Measurements from ENCODE around the gene SLC22A1.
"Not testable (repeated sequence)": the region's sequence is repeated elsewhere in the genome, so short reads cannot be mapped to it uniquely, and the experiment has no call there.

Gene SLC22A1

GRCh38 chr6:160095146-160095845 lies 26.3 kb upstream of the SLC22A1 start:
- DNase-seq, result no peak

DNA sequence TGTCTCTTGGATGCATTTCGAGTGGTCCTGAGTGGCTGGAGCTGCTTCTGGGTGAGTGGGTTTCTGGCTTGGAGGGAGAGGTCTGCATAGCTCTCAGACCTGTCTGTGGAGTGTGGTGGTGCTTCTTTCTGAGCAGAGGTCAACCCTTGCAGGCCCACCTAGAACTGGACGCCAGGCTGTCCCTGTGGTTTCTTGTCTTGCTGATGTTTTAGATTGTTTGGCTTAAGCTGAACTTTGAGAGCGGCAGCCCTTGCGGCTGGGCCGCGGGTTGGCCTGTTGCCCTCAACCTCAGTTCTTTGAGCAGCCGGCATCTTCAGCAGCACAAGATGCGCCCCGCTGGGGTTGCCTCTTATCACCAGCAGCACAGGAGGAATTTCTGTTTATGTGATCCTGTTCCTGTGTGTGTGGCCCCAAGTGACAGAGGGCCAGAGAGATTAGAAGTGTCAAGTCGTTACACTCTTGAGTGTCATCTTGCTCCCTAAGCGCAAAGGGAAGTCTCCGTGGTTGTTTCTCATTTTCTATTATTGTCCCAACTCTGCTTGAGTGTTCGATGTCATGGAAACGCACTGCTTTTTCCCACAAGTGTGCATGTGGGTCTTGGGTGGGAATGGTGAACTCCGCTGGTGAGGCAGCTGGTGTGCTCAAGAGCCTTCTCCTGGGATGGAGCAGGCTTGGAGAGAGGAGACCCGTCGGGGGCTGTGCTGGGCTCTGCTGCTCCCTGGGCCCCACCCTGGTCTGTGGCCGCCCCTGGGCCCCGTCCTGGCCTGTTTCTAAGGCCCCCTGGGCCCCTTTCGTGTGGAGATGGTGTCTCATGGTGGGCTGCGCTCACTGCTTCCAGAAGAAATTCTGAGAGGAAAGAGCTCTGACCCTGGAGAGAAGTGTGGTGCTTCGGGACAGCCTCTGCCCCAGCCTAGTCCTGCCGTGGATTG lies 20.1 kb upstream of the SLC22A1 start:
- no peak for DNase-seq

- no peak for DNase-seq
Measured at GRCh38 chr6:160102399-160102798, 19.2 kb upstream of the SLC22A1 start.

- DNase-seq, result no peak
Measured at GRCh38 chr6:160102956-160103824, 18.4 kb upstream of the SLC22A1 start.

DNA sequence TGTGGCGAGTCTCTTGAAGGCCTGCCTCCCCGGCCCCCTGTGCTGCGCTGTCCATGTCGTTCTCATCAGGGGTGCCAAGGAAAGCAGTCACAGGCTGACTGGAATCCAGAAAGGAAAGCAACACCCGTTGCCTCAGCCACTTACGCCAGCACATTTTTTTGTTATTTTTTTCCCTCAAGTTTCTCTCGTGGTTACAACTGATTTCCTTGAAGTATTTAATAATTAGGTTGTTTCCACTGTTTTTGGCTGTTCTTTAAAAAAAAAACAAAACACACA lies 17.9 kb upstream of the SLC22A1 start:
- no peak for DNase-seq

- no peak for DNase-seq
Measured at GRCh38 chr6:160104821-160105517, 16.6 kb upstream of the SLC22A1 start.

- DNase-seq, result no peak
Measured at GRCh38 chr6:160106010-160106409, 15.6 kb upstream of the SLC22A1 start.

- DNase-seq, result no peak
Measured at GRCh38 chr6:160106701-160107100, 14.9 kb upstream of the SLC22A1 start.

- DNase-seq, result no peak
Measured at GRCh38 chr6:160108077-160108476, 13.5 kb upstream of the SLC22A1 start.

DNA sequence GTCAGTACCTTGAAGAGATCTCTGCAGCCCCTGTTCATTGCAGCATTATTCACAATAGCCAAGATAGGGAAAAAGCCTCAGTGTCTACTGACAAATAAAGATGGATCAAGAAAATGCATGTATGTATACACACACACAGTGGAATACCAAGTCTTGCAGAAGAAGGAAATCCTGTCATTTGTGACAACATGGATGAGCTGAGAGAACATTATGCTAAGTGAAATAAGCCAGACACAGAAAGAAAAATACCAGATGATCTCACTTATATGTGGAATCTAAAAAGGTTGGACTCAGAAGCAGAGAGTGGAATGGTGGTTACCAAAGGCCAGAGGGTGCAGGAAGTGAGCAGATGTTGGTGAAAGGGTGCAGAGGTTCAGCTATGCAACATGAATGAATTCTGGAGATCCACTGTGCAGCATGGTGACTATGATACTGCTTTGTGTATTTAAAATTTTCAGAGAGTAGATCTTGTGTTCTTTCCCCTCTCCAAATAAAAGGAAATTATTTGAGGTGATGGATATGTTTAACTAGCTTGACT lies 11.0 kb upstream of the SLC22A1 start:
- DNase-seq, result no peak

DNA sequence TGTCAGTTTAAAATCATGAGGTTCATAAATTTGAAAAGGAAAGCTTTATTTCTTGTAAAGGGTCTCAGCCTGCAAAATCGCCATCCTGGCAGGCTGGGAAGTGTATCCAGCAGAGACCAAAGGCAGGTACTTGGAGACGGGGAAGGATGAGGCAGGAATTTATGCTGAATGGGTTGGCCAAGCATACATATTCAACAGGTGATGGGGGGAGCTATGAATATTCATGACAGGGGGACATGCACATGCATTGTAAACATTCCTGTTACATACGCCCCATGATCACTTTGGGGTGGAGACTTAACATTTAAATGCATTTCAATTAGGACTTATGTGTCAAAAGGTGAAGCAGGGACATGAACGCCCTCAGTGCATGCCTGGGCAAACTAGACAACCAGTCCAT lies 9.8 kb upstream of the SLC22A1 start:
- DNase-seq, result no peak

DNA sequence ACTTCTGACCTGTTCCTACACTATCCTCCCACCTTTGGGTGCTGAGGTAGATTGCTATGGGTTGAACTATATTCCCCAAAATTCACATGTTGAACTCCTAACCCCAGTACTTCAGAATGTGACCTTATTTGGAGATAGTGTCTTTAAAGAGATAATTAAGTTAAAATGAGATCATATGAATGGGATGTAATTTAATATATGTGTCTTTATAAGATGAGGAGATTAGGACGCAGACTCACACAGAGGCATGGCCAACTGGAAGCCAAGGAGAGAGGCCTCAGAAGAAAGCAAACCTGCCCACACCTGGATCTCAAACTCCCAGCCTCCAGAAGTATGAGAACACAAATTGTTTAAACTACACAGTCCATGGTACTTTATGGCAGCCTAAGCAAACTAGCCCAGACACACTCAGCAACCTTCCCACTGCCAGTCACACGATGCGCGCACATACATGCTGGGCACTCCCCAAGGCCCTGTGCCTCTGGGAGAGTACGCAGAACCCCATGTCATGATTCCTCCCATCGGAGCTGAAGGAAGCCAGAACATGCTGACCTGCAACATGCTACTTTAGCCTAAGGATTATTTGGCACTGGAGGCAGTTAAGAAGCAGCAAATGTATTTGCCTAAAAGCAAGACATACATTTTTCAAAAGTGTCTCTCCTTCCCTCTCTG lies 8.9 kb upstream of the SLC22A1 start:
- no peak for DNase-seq

GRCh38 chr6:160114536-160114935 lies 7.1 kb upstream of the SLC22A1 start:
- not testable (repeated sequence) for DNase-seq

DNA sequence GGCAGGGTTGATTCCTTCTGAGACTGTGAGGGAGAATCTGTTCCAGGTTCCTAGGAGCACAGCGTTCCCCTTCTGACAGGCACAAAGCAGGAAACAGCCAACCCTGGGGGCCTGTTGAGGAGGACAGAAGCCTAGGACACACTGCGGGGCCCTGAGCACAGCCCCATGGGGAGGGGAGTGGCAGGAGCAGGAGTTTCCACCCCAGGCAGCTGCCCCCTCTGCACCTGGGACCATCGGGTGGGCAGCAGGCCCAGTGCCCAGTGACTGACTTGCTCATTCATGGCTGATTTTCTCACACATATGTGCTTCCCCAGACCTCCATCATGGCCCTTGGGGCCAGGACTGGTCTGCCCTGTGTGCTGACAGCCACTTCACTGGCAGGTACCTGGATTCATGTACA lies 6.2 kb upstream of the SLC22A1 start:
- no peak for DNase-seq

DNA sequence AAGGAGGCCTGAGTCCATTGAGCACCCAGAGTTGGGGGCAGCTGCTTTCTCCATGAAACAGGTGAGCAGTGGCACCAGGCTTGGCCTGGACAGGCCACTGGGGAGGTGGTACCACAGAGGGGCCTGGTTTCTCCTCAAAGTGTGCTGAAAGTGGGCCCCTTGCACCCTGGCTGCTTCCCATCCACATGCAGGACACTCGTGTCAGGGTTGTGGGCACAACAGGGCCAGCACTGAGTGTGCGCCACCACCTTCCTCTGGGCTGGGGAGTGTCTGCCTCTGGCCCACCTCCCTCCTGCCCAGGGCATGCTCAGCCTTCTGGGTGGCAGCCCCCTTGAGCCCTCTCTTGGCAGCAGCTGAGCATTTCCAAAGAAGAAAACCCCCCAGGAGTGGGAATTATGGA lies 5.2 kb upstream of the SLC22A1 start:
- no peak for DNase-seq

GRCh38 chr6:160117137-160117536 lies 4.5 kb upstream of the SLC22A1 start:
- no peak for DNase-seq

DNA sequence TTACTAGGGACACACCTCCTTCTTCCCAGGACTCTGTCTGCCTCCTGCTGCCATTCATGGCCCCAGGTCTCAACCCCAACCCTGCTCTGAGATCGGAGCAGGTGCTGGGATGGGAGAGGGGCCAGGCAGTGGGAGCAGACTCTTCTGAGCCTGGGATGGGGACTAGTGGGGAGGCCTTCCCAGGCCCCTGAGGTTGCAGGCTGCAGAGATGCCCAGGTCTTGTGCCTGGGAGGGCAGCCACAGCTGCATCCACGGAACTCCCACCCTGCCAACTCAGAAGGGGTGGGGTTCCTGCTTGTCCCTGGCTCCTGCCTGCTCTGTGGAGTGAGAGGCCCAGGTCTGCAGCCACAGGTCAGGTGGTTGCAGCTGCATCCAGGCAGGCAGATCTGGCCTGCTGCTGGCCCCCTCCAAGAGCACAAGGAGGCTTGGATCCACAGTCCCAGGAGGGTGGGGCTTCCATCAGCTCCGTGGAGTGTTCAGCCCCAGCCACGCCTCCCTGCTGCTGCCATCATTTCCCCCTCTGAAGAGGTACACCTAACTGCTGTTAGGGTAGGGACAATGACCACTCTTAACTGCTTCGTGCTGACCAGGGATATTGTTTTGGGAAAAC lies 2.9 kb upstream of the SLC22A1 start:
- DNase-seq, result no peak

GRCh38 chr6:160120087-160120486 lies 1.5 kb upstream of the SLC22A1 start:
- no peak for DNase-seq

DNA sequence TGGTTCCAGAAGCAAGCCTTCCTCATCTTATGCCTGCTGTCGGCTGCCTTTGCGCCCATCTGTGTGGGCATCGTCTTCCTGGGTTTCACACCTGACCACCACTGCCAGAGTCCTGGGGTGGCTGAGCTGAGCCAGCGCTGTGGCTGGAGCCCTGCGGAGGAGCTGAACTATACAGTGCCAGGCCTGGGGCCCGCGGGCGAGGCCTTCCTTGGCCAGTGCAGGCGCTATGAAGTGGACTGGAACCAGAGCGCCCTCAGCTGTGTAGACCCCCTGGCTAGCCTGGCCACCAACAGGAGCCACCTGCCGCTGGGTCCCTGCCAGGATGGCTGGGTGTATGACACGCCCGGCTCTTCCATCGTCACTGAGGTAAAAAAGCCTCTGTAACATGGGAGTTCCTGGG lies 366 bp downstream of the SLC22A1 start:
- DNase-seq, result no peak

DNA sequence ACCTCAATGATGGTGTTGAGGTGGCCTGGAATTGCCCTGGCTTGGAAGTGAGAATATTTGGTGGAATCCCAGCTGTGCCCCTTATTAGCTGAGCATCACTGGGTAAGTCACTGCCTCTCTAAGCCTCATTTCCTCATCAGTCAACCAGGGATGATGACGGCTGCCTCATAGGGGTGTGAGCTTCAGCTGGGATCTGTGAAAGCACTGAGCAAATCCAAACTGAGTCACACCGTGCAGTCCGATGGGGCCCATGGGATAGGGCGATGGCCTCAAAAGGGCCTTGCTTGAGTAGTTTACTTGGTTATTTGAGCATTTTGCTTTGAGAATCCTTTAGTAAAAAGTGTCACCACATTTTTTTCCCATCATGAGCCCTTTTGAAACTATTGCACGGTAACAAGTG lies 1.1 kb downstream of the SLC22A1 start:
- no peak for DNase-seq

DNA sequence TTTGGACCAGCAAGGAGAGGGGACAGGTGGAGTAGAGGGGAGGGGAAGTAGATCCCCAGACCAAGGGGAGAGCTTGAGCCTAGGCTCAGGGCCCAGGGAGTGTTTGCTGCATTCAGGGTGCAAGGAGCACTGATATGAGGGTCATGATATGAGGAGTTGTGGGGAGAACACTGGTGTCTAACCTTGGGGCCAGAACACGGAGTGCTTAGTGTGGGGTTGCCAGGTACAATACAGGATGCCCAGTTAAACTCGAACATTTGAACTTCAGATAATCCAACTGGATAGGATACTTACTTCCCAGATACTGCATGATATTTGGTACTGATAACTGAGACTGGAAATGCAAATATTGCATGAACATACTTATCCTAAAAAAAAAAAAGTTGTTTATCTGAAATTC lies 2.4 kb downstream of the SLC22A1 start:
- no peak for DNase-seq

DNA sequence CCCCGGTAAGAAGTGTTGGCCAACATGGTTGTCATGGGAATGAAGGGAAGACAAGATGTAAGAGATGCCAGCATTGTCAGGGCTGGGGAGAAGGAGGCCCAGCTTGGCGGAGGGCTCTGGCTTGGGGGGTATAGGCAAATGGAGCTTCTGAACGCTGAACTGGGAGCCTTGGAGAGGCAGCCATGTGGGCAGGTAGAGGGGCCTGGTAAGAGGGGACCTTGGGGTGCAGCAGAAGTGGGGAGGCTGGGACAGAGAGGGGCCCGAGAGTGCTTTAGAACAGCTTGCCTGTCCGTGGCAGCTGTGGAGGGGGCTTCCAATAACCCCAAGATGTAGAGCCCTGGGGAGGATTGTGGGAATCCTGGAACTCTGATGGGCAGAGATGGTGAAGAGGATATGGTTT lies 3.0 kb downstream of the SLC22A1 start:
- DNase-seq, result no peak
